Measurements from ENCODE around the gene CACNA1D.

- no peak for TF ChIP-seq EZH2 (IDR thresholded peaks at IDR 0.05; ENCODE audit: low read length)
- no peak for TF ChIP-seq CTCF (optimal IDR thresholded peaks at IDR 0.05 in 1 of 3, IDR thresholded peaks at IDR 0.05 in 1 of 3, conservative IDR thresholded peaks at IDR 0.05 in 1 of 3; ENCODE audit: extremely low read depth in 1 of 3, insufficient read depth in 2 of 3, low read length in 3 of 3)
Observed at GRCh38 chr3:53485675-53486403, 8.6 kb upstream of the CACNA1D start.
